Activated CD8-positive, alpha-beta T cell treated with anti-CD3 and anti-CD28 coated beads, Interleukin-2, amount 10 ng/mL, durations not matched to agents 7 days and 5 days (primary cell): ENCODE measurements around the gene ANKRD13B. TPM values are rescaled to one million over a fixed set of nuclear protein-coding genes. Genes with fewer than 3 reads are reported as not detected.

Source experiments
- ATAC-seq: fragments of 150-1000 bp; cut with Tn5 transposase; one replicate; pipeline ENCODE4 v1.10.0; 2021; ENCODE audit warnings: moderate library complexity
- CTCF ChIA-PET: fragments of 350-600 bp; sonication (Branson Sonifier 250); formaldehyde crosslinking; loops from one replicate; lab custom pipeline; 2021; ENCODE audit warnings: antibody characterized with exemption; lab: Charles Lee
- POLR2A ChIA-PET: fragments of 350-600 bp; sonication (Branson Sonifier 250); formaldehyde crosslinking; loops from one replicate; lab custom pipeline; 2021; ENCODE audit warnings: antibody characterized with exemption; lab: Charles Lee
- DNase-seq: peaks from one replicate; pipeline ENCODE4 v3.0.0-alpha.2; 2020
- H3K27ac Mint-ChIP-seq: one replicate; pipeline ENCODE4 v1.8.0; 2021; ENCODE audit warnings: mild to moderate bottlenecking, mixed read lengths
- H3K27me3 Mint-ChIP-seq: one replicate; pipeline ENCODE4 v1.8.0; 2021; ENCODE audit warnings: low read depth, mixed read lengths
- H3K36me3 Mint-ChIP-seq: one replicate; pipeline ENCODE4 v1.8.0; 2021; ENCODE audit warnings: low read depth, mixed read lengths
- H3K4me1 Mint-ChIP-seq: one replicate; pipeline ENCODE4 v1.8.0; 2021; ENCODE audit warnings: low read depth, mixed read lengths
- H3K4me3 Mint-ChIP-seq: one replicate; pipeline ENCODE4 v1.8.0; 2021; ENCODE audit warnings: mild to moderate bottlenecking, mixed read lengths
- H3K9me3 Mint-ChIP-seq: one replicate; pipeline ENCODE4 v1.8.0; 2022; ENCODE audit warnings: mixed read lengths; ENCODE audit not compliant: insufficient read depth
- total RNA-seq, 2 experiments: library from RNA; stranded (reverse); gene quantifications; one replicate each; pipeline ENCODE4 v1.2.3, GENCODE V29; 2021

ANKRD13B gene
- total RNA-seq, 2 experiments from 2014 or later: 11.2 to 12.5 TPM

GRCh38 chr17:29561554-29562517, 31.1 kb upstream of the ANKRD13B start:
- Mint-ChIP-seq H3K4me3 (no peak overlapping the region), H3K27me3 (no peaks in the 10 kb centered on the region)
- POLR2A ChIA-PET: no interaction called here

GRCh38 chr17:29562615-29563014, 30.3 kb upstream of the ANKRD13B start:
- POLR2A ChIA-PET: no interaction called here
- peaks cover 49% of the 10 kb centered on the region for H3K36me3 Mint-ChIP-seq

More at GRCh38 chr17:29561554-29562517, 31.1 kb upstream of the ANKRD13B start:
- H3K9me3 Mint-ChIP-seq: no peaks in the 10 kb centered on the region
- no peak for ATAC-seq
- H3K4me1 Mint-ChIP-seq: peaks cover 58% of the 10 kb centered on the region
- H3K27ac Mint-ChIP-seq: peak overlapping the region; percentile 54
- H3K36me3 Mint-ChIP-seq: peaks cover 49% of the 10 kb centered on the region
- CTCF ChIA-PET: interaction anchor here (0.7 to 1.4 kb wide), 5 partner anchors 13 to 192 kb away, joined by 3 to 6 read pairs (median 4); no protein-coding TSS in a partner anchor
- DNase-seq: no peak

GRCh38 chr17:29563816-29564215, 29.1 kb upstream of the ANKRD13B start:
- POLR2A ChIA-PET: interaction anchor here (3.2 kb wide), 1 partner anchor 8 kb away, joined by 9 read pairs; no protein-coding TSS in a partner anchor
- Mint-ChIP-seq H3K4me1 (peaks cover 39% of the 10 kb centered on the region), H3K9me3 (no peaks in the 10 kb centered on the region), H3K4me3 (peak overlapping the region; percentile 17), H3K27ac (peak overlapping the region; percentile 1), H3K36me3 (peaks cover 52% of the 10 kb centered on the region), H3K27me3 (no peaks in the 10 kb centered on the region)
- no peak for DNase-seq
- ATAC-seq: no peak
- CTCF ChIA-PET: interaction anchor here (6.8 to 10.7 kb wide), 2 partner anchors 28 to 194 kb away, joined by 45 to 70 read pairs; partner anchors contain the start of gene ANKRD13B

More at GRCh38 chr17:29562615-29563014, 30.3 kb upstream of the ANKRD13B start:
- DNase-seq: no peak
- no peaks in the 10 kb centered on the region for H3K27me3 Mint-ChIP-seq
- H3K4me1 Mint-ChIP-seq: peaks cover 50% of the 10 kb centered on the region
- H3K27ac Mint-ChIP-seq: no peak overlapping the region
- H3K4me3 Mint-ChIP-seq: no peak overlapping the region
- H3K9me3 Mint-ChIP-seq: no peaks in the 10 kb centered on the region
- CTCF ChIA-PET: interaction anchor here (0.6 to 0.9 kb wide), 3 partner anchors 14 to 941 kb away, joined by 3 to 6 read pairs (median 3); no protein-coding TSS in a partner anchor
- ATAC-seq: no peak

DNA sequence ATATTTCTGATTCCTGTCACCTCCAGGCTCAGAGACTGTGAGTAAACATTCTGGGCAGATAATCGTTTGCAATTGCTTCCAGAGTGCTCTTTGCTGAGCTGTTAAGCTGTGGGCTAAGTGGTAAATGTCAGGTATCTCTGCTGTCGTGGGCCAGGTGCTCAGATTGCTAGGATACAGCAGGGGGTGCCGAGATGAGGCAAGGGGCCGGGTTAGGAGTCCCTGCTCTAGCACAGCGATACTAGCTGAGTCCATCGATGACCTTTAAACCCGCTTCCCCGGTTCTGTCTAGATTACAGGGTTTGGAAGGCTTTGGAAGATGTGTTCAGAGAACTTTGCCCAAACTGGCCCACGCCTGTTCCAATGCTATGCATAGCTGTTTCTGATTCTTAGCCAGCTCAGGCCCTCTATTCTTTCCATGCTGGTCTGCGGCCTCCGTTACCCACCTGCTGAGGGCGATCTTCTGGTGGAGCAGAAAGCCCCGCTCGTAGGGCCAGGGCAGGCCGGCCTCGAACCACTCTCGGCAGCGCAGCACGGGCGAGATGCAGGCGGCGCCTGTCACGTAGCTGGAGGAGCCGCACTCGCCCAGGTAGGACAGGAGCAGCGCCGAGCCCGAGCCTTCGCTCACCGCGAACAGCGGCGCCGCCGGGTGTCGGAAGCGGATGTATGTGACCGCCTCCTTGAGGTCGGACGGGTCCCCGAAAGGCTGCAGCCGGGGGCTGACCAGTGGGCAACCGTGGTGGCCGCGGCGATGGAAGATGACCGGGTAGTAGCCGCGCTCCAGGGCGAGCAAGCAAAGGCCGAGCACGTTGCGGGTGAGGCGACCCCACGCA, 27.1 kb upstream of the ANKRD13B start:
- POLR2A ChIA-PET: interaction anchor here (3.2 to 4.7 kb wide), 2 partner anchors 10 to 51 kb away, joined by 9 to 26 read pairs; no protein-coding TSS in a partner anchor
- Mint-ChIP-seq H3K9me3 (no peaks in the 10 kb centered on the region), H3K27ac (peak overlapping the region; percentile 97), H3K4me3 (peak overlapping the region; percentile 96), H3K36me3 (peaks cover 43% of the 10 kb centered on the region), H3K27me3 (no peaks in the 10 kb centered on the region), H3K4me1 (peaks cover 46% of the 10 kb centered on the region)
- peak; percentile 32 for ATAC-seq
- DNase-seq: peak; percentile 77
- CTCF ChIA-PET: interaction anchor here (1.1 to 10.9 kb wide), 9 partner anchors 9 to 275 kb away, joined by 3 to 99 read pairs (median 4); partner anchors contain the start of gene ANKRD13B

DNA sequence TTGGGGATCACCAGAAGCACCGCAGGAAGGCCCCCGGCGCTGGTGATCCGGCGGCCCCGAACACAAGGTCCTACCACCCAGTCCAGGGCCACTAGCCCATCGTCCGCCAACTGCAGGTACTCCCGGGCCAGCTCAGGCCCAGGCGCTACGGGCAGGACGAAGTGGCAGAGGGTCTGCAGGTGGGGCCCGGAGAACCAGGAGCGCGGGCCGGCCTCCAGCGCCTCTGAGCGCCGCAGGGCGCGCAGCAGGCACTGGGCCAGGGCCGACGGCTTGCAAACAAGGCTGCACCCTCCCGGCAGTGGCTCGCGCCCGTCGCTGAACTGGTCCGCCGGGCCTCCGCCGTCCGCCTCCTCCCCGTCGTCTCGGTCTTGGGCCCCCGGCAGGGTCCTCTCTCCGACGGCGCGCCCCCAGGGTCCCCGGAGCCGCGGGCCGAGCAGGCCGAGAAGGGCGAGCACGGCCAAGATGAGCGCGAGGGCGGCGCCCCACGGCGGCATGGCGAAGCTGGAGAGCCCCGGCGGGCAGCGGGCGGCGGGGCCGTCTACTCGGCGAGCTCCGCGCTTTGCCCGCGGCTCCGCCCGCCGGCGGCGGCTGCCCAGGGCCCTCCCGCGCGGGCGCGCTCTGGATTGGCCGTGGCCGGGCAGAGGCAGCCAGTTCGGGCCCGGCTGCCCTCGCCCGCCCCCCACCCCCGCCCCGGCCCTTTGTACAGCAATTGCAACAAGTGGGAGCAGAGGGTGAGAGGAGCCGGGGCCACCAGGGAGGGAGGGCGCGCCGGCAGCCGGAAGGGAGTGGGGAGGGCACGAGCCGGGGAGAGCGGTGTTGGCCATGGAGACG, 26.2 kb upstream of the ANKRD13B start, which contains the start of gene ABHD15:
TSS of gene ABHD15 (minus strand) at position 565 of the 831 bp plus-strand sequence. CDS start at position 494, 71 bp downstream.
- CTCF ChIA-PET: interaction anchor here (0.8 to 10.9 kb wide), 13 partner anchors 14 to 443 kb away, joined by 3 to 99 read pairs (median 4); partner anchors contain the start of gene ANKRD13B
- peak; percentile 72 for DNase-seq
- peaks cover 40% of the 10 kb centered on the region for H3K36me3 Mint-ChIP-seq
- no peaks in the 10 kb centered on the region for H3K9me3 Mint-ChIP-seq
- H3K4me1 Mint-ChIP-seq: peaks cover 45% of the 10 kb centered on the region
- peak; percentile 43 for ATAC-seq
- no peaks in the 10 kb centered on the region for H3K27me3 Mint-ChIP-seq
- peak within 1 kb of the TSS; percentile 98 for H3K27ac Mint-ChIP-seq
- POLR2A ChIA-PET: interaction anchor here (1.0 to 4.7 kb wide), 4 partner anchors 11 to 50 kb away, joined by 3 to 26 read pairs (median 6); no protein-coding TSS in a partner anchor
- H3K4me3 Mint-ChIP-seq: peak within 1 kb of the TSS; percentile 96

GRCh38 chr17:29567304-29567553, 25.7 kb upstream of the ANKRD13B start:
- peak overlapping the region; percentile 96 for H3K4me3 Mint-ChIP-seq
- ATAC-seq: peak; percentile 7
- no peaks in the 10 kb centered on the region for H3K27me3 Mint-ChIP-seq
- no peak for DNase-seq
- H3K9me3 Mint-ChIP-seq: no peaks in the 10 kb centered on the region
- peak overlapping the region; percentile 98 for H3K27ac Mint-ChIP-seq
- ChIA-PET POLR2A (interaction anchor here (0.9 to 4.7 kb wide), 4 partner anchors 9 to 49 kb away, joined by 3 to 26 read pairs (median 4); no protein-coding TSS in a partner anchor), CTCF (interaction anchor here (0.8 to 10.9 kb wide), 11 partner anchors 13 to 443 kb away, joined by 3 to 99 read pairs (median 4); partner anchors contain the start of gene ANKRD13B)
- peaks cover 40% of the 10 kb centered on the region for H3K4me1 Mint-ChIP-seq
- H3K36me3 Mint-ChIP-seq: peaks cover 34% of the 10 kb centered on the region

DNA sequence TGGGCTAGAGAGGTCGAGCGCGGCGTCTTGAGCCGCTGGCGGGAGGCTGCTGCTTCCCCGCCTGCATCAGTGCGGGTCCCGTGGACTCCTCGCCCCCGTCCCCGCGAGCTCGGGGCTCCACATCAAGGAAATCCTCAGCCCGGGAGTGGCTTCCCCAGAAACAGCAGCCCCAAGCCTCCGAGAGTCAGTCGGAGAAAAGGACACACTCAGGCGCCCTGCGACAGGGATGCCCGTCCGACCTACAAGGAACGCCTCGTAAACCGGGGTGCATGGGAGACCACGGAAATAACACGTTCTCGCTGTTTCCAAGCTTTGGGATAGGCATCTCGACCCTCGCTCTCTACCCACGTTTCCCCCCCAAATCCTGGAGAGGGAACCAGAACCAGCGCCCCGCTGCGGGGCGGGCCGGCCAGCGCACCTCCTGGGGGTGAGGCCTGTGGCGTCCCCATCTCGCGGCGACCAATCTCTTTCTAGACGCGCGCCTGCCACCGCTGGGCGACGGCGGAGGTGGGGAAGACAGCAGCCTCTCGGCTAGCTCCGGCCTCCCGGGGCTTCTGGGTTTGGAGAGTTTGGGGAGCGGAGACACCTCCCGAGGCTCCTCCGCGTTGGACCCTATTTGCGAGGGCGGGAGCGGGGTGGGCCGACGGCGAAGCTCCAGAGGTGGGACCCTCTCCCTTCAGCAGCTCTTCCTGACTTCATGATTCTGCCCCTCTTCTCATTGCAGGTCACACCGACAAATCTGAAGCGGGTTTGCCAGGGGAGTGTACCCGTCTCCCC, 25.2 kb upstream of the ANKRD13B start:
- ChIA-PET CTCF (interaction anchor here (0.8 to 10.9 kb wide), 10 partner anchors 11 to 444 kb away, joined by 3 to 99 read pairs (median 5); partner anchors contain the start of gene ANKRD13B), POLR2A (interaction anchor here (0.7 to 4.7 kb wide), 5 partner anchors 9 to 49 kb away, joined by 3 to 26 read pairs (median 4); no protein-coding TSS in a partner anchor)
- Mint-ChIP-seq H3K4me3 (peak overlapping the region; percentile 94), H3K4me1 (peaks cover 34% of the 10 kb centered on the region), H3K9me3 (no peaks in the 10 kb centered on the region), H3K27me3 (no peaks in the 10 kb centered on the region), H3K36me3 (peaks cover 29% of the 10 kb centered on the region), H3K27ac (peak overlapping the region; percentile 98)
- ATAC-seq (peak; percentile 66), DNase-seq (peak; percentile 87)

DNA sequence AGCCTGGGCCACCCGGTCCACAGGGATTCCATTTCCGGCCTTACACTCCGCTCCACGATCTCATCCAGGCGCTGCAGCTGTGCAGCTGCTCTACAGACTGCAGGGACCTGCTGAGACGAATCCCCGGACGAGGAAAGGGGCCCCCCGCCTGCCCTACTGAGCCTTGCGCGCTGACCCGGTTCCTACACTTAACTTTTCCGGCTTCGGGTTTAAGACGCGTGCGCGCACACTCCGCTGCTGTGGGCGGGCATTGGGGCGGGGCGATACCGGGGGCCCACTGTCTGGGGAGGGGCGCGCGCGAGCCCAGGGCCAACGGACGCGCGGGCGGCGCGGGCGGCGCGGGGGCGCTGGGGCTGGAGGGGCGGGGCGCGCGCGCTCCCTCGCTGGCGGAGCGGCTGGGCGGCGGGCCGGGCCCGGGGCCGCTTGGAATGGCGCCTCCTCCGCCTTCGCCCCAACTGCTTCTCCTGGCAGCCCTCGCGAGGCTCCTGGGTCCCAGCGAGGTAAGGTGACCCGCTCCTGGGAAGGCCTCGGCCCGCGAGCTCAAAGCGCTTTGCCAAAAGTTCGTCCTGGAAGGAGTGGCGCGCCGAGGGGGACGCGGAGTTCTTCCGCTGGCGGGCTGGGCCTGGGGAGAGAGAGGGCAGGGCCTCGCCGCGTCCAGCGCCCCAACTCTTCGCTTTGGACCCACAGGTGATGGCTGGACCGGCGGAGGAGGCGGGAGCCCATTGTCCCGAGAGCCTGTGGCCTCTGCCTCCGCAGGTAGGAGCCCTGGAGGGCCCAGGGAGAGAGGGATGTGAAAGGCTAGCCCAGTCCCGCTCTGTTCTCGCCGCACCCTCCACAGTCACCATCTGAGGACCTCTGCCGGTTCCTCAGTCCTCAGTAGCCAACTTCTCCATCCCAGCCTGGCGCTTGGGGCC, 24.3 kb upstream of the ANKRD13B start, which contains the start of gene TP53I13:
TSS of gene TP53I13 (plus strand) at position 371 of the 914 bp plus-strand sequence. CDS start at position 429, 58 bp downstream.
- DNase-seq: peak; percentile 92
- Mint-ChIP-seq H3K36me3 (peaks cover 30% of the 10 kb centered on the region), H3K4me1 (peaks cover 35% of the 10 kb centered on the region), H3K27ac (peak within 1 kb of the TSS; percentile 98), H3K9me3 (no peaks in the 10 kb centered on the region), H3K4me3 (peak within 1 kb of the TSS; percentile 94), H3K27me3 (no peaks in the 10 kb centered on the region)
- ChIA-PET CTCF (interaction anchor here (0.8 to 10.9 kb wide), 7 partner anchors 10 to 199 kb away, joined by 3 to 99 read pairs (median 8); partner anchors contain the start of gene ANKRD13B), POLR2A (interaction anchor here (0.5 to 4.7 kb wide), 6 partner anchors 15 to 275 kb away, joined by 3 to 26 read pairs (median 4); partner anchors contain the start of gene NUFIP2)
- peak; percentile 63 for ATAC-seq
